ENCODE measurements around the gene OR6N2. TPM values are rescaled to one million over a fixed set of nuclear protein-coding genes. Genes with fewer than 3 reads are reported as not detected.
A peak's percentile ranks its signal among the peaks of the same experiment; 100 is the strongest.

OR6N2 gene
- total and polyA plus RNA-seq, 9 of the 15 experiments (the other 6 are each of a cell fraction or from before 2014, with no cell fraction given), result not detected

GRCh38 chr1:158819461-158820443, 38.7 kb upstream of the OR6N2 start (continued):
- TF ChIP-seq CHAMP1 (IDR thresholded peaks at IDR 0.05), result peak; percentile 87
- no peak for TF ChIP-seq YY1 (IDR thresholded peaks at IDR 0.05; ENCODE audit: borderline replicate concordance in 1 of 3, control insufficient read depth in 1 of 3, extremely low read depth in 1 of 3, insufficient read depth in 3 of 3, insufficient read length in 1 of 3, insufficient replicate concordance in 2 of 3, low read depth in 1 of 3, low read length in 2 of 3)
- peak; percentile 92 for TF ChIP-seq GATA2 (CRISPR knock-in tag; IDR thresholded peaks at IDR 0.05)
- peak; percentile 61; the same call in 1 of the 2 replicates for TF ChIP-seq LCOR (CRISPR knock-in tag; IDR thresholded peaks at IDR 0.05)
- TF ChIP-seq SPI1 (IDR thresholded peaks at IDR 0.05; ENCODE audit: borderline replicate concordance, low read depth, low read length), result no peak
- no peak for TF ChIP-seq ZC3H11A (IDR thresholded peaks at IDR 0.05; ENCODE audit: low read depth, low read length)
- peak; percentile 90 for TF ChIP-seq ATF3 (IDR thresholded peaks at IDR 0.05)
- peak; percentile 42; the same call in 1 of the 2 replicates for TF ChIP-seq ATF3 (CRISPR knock-in tag; conservative IDR thresholded peaks at IDR 0.05)
- TF ChIP-seq NCOA6 (IDR thresholded peaks at IDR 0.05), result no peak
- peak; percentile 89 for TF ChIP-seq MEIS2 (IDR thresholded peaks at IDR 0.05; ENCODE audit: partially characterized antibody)
- no peak for TF ChIP-seq ZNF778 (CRISPR knock-in tag; IDR thresholded peaks at IDR 0.05)
- TF ChIP-seq ZFP91 (CRISPR knock-in tag; IDR thresholded peaks at IDR 0.05), result no peak
- TF ChIP-seq ZMIZ1 (IDR thresholded peaks at IDR 0.05; ENCODE audit: low read depth in 2 of 2, low read length in 2 of 2), result peak in 1 of 2 experiments; percentile 85; a peak in 2 of 4 replicates
- TF ChIP-seq DPF2 (IDR thresholded peaks at IDR 0.05), result peak; percentile 99
- TF ChIP-seq MEF2A (IDR thresholded peaks at IDR 0.05; ENCODE audit: control insufficient read depth, low read depth, low read length), result peak; percentile 47; the same call in 1 of the 2 replicates
- TF ChIP-seq ELF1 (tag; IDR thresholded peaks at IDR 0.05), result peak; percentile 39; the same call in 1 of the 2 replicates
- TF ChIP-seq TAF1 (IDR thresholded peaks at IDR 0.05; ENCODE audit: control insufficient read depth, extremely low read depth, insufficient read depth, low read length, severe bottlenecking), result no peak

Data from K562 (cell line).